ENCODE measurements around the gene MORC3. TPM values are rescaled to one million over a fixed set of nuclear protein-coding genes. Genes with fewer than 3 reads are reported as not detected.

Gene MORC3
- total and polyA plus RNA-seq, 2 of the 4 experiments (the other 2 are of a cell fraction): 14.0 to 23.5 TPM

DNA sequence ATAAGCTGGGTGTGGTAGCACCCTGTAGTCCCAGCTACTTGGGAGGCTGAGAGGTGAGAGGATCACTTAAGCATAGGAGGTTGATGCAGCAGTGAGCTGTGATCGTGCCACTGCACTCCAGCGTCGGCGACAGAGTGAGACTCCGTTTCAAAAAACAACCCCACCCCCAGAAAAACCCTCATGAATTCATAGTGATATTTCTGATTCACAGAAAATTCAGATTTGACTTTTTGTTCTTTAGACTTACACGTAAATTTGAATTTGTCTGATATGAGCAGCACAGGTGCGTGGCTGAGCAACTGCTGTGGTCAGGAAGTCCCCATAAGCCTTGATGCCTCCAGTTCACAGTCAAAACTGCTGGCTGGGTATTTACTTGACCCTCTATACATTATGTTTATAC, 10.0 kb upstream of the MORC3 start:
- Histone ChIP-seq H4K91ac (ENCODE audit: insufficient read depth, low read depth, low read length) (no peak overlapping the region), H3K27me3 (ENCODE audit: control insufficient read depth, insufficient read depth, low read length) (no peaks in the 10 kb centered on the region), H3K56ac (ENCODE audit: extremely low read depth, insufficient read depth, low read length) (no peak overlapping the region), H3K18ac (ENCODE audit: low read depth, low read length) (no peak overlapping the region), H4K5ac (ENCODE audit: low read depth, low read length) (no peak overlapping the region), H3K4ac (ENCODE audit: low read depth, low read length) (no peak overlapping the region), H2AFZ (replicated peaks; ENCODE audit: low read length, poor library complexity) (no peak overlapping the region), H3K4me2 (ENCODE audit: low read depth, low read length) (no peak overlapping the region), H3K14ac (replicated peaks; ENCODE audit: low read depth, low read length) (no peak overlapping the region), H4K8ac (ENCODE audit: low read depth in 2 of 2, low read length in 2 of 2) (no peak overlapping the region), H2BK20ac (ENCODE audit: low read depth, low read length) (no peak overlapping the region), H2AK5ac (ENCODE audit: low read depth, low read length) (no peak overlapping the region), H3K27ac (ENCODE audit: insufficient read depth, low read length) (no peak overlapping the region), H3K4me1 (ENCODE audit: control insufficient read depth, insufficient read depth, low read length) (no peaks in the 10 kb centered on the region), H3K23ac (ENCODE audit: low read depth, low read length) (no peak overlapping the region), H2BK120ac (ENCODE audit: low read depth, low read length) (no peak overlapping the region), H4K20me1 (ENCODE audit: insufficient read depth, low read length) (no peaks in the 10 kb centered on the region), H3K79me1 (ENCODE audit: low read depth in 1 of 2, low read length in 2 of 2) (no peaks in the 10 kb centered on the region), H3K36me3 (ENCODE audit: control insufficient read depth, insufficient read depth, low read length) (no peaks in the 10 kb centered on the region), H3K4me3 (ENCODE audit: insufficient read depth, low read depth, low read length) (no peak overlapping the region), H2BK15ac (ENCODE audit: low read depth, low read length) (no peak overlapping the region), H2AK9ac (replicated peaks; ENCODE audit: low read depth, low read length, poor library complexity) (no peak overlapping the region), H2BK5ac (ENCODE audit: low read depth, low read length, poor library complexity, severe bottlenecking) (no peak overlapping the region), H3K9me1 (ENCODE audit: insufficient read depth, low read length) (no peaks in the 10 kb centered on the region), H3K9ac (ENCODE audit: low read depth, low read length) (no peak overlapping the region), H3K9me3 (ENCODE audit: control insufficient read depth, insufficient read depth, low read length) (peaks cover 4% of the 10 kb centered on the region; the same call in 1 of the 2 replicates)
- dilution Hi-C loops (cut with HindIII; ENCODE audit: low sequenced_read_pairs, unreplicated experiment): no loop called here
- ATAC-seq (ENCODE audit: low read depth) (no peak), DNase-seq (no peak)
- intact Hi-C loops (cut with micrococcal nuclease): no loop called here
- POLR2A ChIA-PET (ENCODE audit: unreplicated experiment): no interaction called here
- TF ChIP-seq, protein P1, sequence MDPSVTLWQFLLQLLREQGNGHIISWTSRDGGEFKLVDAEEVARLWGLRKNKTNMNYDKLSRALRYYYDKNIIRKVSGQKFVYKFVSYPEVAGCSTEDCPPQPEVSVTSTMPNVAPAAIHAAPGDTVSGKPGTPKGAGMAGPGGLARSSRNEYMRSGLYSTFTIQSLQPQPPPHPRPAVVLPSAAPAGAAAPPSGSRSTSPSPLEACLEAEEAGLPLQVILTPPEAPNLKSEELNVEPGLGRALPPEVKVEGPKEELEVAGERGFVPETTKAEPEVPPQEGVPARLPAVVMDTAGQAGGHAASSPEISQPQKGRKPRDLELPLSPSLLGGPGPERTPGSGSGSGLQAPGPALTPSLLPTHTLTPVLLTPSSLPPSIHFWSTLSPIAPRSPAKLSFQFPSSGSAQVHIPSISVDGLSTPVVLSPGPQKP (IDR thresholded peaks at IDR 0.05; ENCODE audit: borderline replicate concordance, low read depth, low read length): no peak
- TF ChIP-seq RAD21 (IDR thresholded peaks at IDR 0.05; ENCODE audit: low read length) (no peak), POLR2A (IDR thresholded peaks at IDR 0.05; ENCODE audit: low read depth, low read length) (no peak), CEBPB (IDR thresholded peaks at IDR 0.05; ENCODE audit: low read depth, low read length) (no peak), RCOR1 (IDR thresholded peaks at IDR 0.05; ENCODE audit: insufficient replicate concordance, low read length) (no peak), USF2 (IDR thresholded peaks at IDR 0.05; ENCODE audit: low read depth, low read length) (no peak), SMC3 (IDR thresholded peaks at IDR 0.05; ENCODE audit: low read depth, low read length) (no peak), CTCF (conservative IDR thresholded peaks at IDR 0.05; ENCODE audit: low read depth, low read length) (no peak), MAFK (IDR thresholded peaks at IDR 0.05; ENCODE audit: low read depth, low read length) (no peak), RFX5 (IDR thresholded peaks at IDR 0.05; ENCODE audit: low read depth, low read length) (no peak), MAZ (IDR thresholded peaks at IDR 0.05; ENCODE audit: borderline replicate concordance, low read depth, low read length) (no peak), CHD1 (IDR thresholded peaks at IDR 0.05; ENCODE audit: low read depth, low read length) (no peak), FOS (IDR thresholded peaks at IDR 0.05; ENCODE audit: low read depth, low read length) (no peak), BHLHE40 (IDR thresholded peaks at IDR 0.05; ENCODE audit: low read depth, low read length) (no peak), MXI1 (IDR thresholded peaks at IDR 0.05; ENCODE audit: borderline replicate concordance, low read depth, low read length) (no peak), NFE2L2 (IDR thresholded peaks at IDR 0.05; ENCODE audit: low read depth, low read length) (no peak)
- BruUV-seq (replicated peaks): no TSS peak
- CTCF ChIA-PET: no interaction called here
- WGBS, 2 experiments (ENCODE audit: extremely low coverage in 2 of 2, insufficient read length in 1 of 2): 89% methylated on average over 5 of the region's 7 CpGs; no CpG with 5 or more reads in 1 of the 2 experiments
- in situ Hi-C loops (cut with MboI; ENCODE audit: low sequenced_read_pairs): no loop called here

Measured in IMR-90 (cell line).